Uterus (tissue), 4 donors: Measurements from ENCODE around the gene SCAMP5. TPM values are rescaled to one million over a fixed set of nuclear protein-coding genes. Genes with fewer than 3 reads are reported as not detected.

Source experiments
- DNase-seq, 2 donors: peaks; one replicate each; pipeline ENCODE4 v3.0.0-alpha.2; 2019 to 2020
- H3K27ac ChIP-seq, 2 donors: fragments of 200-600 bp; sonication (generic); 1 replicate in 1 of 2; 2 replicates in 1 of 2; pipeline ENCODE4 v1.5.1; 2016 to 2018
- H3K27me3 ChIP-seq, 2 donors: fragments of 200-600 bp; sonication (generic); one replicate each; pipeline ENCODE4 v1.5.1; 2018 to 2019; ENCODE audit warnings: control low read depth in 1 of 2
- H3K36me3 ChIP-seq, 2 donors: fragments of 200-600 bp; sonication (generic); one replicate each; pipeline ENCODE4 v1.5.1; 2019; ENCODE audit warnings: control low read depth in 1 of 2
- H3K4me1 ChIP-seq, 2 donors: fragments of 200-600 bp; sonication (generic); one replicate each; pipeline ENCODE4 v1.5.1; 2018 to 2019; ENCODE audit warnings: control low read depth in 1 of 2
- H3K4me3 ChIP-seq, 2 donors: fragments of 200-600 bp; sonication (generic); 1 replicate in 1 of 2; 2 replicates in 1 of 2; pipeline ENCODE4 v1.5.1; 2018 to 2019; ENCODE audit warnings: mild to moderate bottlenecking in 1 of 2
- H3K9me3 ChIP-seq, 2 donors: fragments of 200-600 bp; sonication (generic); one replicate each; pipeline ENCODE4 v1.5.1; 2019; ENCODE audit warnings: control low read depth in 1 of 2
- POLR2A ChIP-seq, 2 donors: fragments of 450-650 bp; IDR thresholded peaks; one replicate each; pipeline ENCODE4 v1.6.1; 2016; ENCODE audit warnings: antibody characterized with exemption in 2 of 2, mild to moderate bottlenecking in 1 of 2, moderate library complexity in 1 of 2
- intact Hi-C: fragments of 100-400 bp; cut with DNase I; formaldehyde crosslinking; loops from one replicate; pipeline ENCODE4 v1.15.1; 2023; ENCODE audit warnings: low total_unique reads
- total RNA-seq, 4 donors: library from RNA; depleted of rRNA in 3 of 4; stranded (reverse); fragments of >200 nt in 3 of 4; gene quantifications; one replicate each; pipeline versions ENCODE4 v1.1.0 to v1.2.4, GENCODE V29; 2014 to 2023
- TF ChIP-seq, protein P1 (sequence below), 4 experiments: fragments of 200-600 bp in 2 of 4; fragments of 450-650 bp in 2 of 4; sonication (generic) in 2 of 4; IDR thresholded peaks; one replicate each; pipeline ENCODE4 v1.5.1; 2016 to 2019; ENCODE audit warnings: antibody characterized with exemption in 4 of 4, mild to moderate bottlenecking in 2 of 4, moderate library complexity in 1 of 4
- donor health status: DM: yes; HTN: yes; CAD: no.

The SCAMP5 gene
- total RNA-seq, 4 donors from 2014 or later = 0.29 to 6.6 (median 1.9) TPM

DNA sequence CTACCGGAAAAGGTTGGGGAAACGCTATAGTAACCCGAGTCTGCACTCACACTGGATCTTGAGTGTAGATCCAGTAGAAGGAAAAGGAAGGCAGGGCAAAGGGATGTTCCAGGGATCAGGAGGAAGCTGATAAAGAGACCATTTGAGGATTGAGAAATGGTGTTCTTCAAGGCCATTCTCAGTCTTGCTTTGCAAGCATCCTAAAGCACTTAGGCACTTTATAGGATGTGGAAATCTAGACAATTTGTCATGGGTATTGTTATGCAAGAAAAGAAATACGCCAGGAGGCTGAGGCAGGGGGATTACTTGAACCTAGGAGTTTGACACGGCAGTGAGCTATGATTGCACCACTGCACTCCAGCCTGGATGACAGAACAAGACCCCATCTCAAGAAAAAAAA, 13.2 kb upstream of the SCAMP5 start:
- no peak for DNase-seq
- intact Hi-C loops = no loop called here
- Histone ChIP-seq H3K27ac (no peak overlapping the region), H3K4me1 (no peaks in the 10 kb centered on the region), H3K36me3 (no peaks in the 10 kb centered on the region), H3K4me3 (no peak overlapping the region), H3K27me3 (no peaks in the 10 kb centered on the region), H3K9me3 (no peaks in the 10 kb centered on the region)
- TF ChIP-seq POLR2A (IDR thresholded peaks at IDR 0.05) = no peak
- TF ChIP-seq, protein P1, sequence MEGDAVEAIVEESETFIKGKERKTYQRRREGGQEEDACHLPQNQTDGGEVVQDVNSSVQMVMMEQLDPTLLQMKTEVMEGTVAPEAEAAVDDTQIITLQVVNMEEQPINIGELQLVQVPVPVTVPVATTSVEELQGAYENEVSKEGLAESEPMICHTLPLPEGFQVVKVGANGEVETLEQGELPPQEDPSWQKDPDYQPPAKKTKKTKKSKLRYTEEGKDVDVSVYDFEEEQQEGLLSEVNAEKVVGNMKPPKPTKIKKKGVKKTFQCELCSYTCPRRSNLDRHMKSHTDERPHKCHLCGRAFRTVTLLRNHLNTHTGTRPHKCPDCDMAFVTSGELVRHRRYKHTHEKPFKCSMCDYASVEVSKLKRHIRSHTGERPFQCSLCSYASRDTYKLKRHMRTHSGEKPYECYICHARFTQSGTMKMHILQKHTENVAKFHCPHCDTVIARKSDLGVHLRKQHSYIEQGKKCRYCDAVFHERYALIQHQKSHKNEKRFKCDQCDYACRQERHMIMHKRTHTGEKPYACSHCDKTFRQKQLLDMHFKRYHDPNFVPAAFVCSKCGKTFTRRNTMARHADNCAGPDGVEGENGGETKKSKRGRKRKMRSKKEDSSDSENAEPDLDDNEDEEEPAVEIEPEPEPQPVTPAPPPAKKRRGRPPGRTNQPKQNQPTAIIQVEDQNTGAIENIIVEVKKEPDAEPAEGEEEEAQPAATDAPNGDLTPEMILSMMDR (IDR thresholded peaks at IDR 0.05) = no peak

DNA sequence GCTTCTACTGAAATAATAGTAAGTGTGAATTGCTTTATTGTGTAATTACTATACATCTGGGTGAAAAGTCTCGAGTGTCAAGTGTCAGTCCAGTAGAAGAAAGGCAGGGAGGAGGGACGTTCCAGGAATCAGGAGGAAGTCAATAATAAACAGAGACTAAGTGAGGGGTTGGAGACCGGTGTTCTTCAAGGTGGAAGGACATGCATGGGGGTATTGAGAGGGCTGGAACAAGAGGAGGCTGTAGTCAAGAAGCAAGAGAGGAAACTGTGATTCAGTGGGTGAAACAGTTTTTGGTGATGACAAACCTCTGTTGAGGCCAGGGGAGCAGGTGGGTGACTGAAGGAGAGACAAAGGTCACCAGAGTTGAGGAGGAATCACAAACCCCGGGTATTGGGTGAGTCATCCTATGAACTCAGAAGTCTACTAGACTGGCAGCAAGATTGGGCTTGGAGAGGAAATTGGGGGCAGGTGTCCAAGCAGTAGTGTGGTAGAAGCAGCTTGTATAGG, 11.6 kb upstream of the SCAMP5 start:
- Histone ChIP-seq H3K36me3 (no peaks in the 10 kb centered on the region), H3K9me3 (no peaks in the 10 kb centered on the region), H3K27ac (no peak overlapping the region), H3K27me3 (no peaks in the 10 kb centered on the region), H3K4me1 (no peaks in the 10 kb centered on the region), H3K4me3 (no peak overlapping the region)
- no peak for DNase-seq
- intact Hi-C loops = no loop called here
- TF ChIP-seq POLR2A (IDR thresholded peaks at IDR 0.05) = no peak
- TF ChIP-seq, protein P1 (IDR thresholded peaks at IDR 0.05) = no peak

DNA sequence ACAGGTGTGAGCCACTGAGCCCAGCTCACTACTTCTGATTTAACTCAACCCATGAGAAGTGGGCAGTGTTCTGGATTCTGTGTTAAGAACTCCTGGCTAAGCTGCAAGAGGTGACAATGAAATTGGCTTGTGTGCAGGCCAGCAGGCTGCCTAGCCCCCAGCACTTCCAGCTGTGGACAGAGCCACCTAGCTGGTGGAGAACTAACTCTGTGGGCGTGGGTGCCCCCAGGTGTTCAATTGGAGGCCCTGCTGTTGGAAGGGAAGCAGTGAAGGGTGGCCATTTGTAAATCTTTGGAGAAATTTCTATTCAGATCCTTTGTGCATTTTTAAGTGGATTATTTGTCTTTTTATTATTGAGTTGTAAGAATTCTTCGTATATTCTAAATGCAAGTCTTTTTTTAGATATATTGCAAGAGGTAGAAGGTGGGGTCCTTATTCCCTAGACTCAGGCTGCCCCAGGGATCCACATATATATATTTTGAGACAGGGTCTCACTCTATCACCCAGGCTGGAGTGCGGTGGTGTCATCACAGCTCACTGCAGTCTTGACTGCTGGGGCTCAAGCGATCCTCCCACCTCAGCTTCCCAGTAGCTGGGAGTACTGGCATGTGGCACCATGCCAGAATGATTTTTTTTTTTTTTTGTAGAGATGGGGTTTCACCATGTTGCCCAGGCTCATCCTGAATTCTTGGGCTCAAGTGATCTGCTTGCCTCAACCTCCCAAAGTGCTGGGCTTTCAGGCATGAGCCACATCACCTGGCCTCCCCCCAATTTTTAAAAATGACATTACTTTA, 7.2 kb upstream of the SCAMP5 start:
- Histone ChIP-seq H3K27ac (no peak overlapping the region), H3K36me3 (no peaks in the 10 kb centered on the region), H3K4me1 (no peaks in the 10 kb centered on the region), H3K4me3 (no peak overlapping the region), H3K9me3 (no peaks in the 10 kb centered on the region), H3K27me3 (no peaks in the 10 kb centered on the region)
- intact Hi-C loops = no loop called here
- TF ChIP-seq, protein P1 (IDR thresholded peaks at IDR 0.05) = no peak
- TF ChIP-seq POLR2A (IDR thresholded peaks at IDR 0.05) = no peak
- DNase-seq = no peak

DNA sequence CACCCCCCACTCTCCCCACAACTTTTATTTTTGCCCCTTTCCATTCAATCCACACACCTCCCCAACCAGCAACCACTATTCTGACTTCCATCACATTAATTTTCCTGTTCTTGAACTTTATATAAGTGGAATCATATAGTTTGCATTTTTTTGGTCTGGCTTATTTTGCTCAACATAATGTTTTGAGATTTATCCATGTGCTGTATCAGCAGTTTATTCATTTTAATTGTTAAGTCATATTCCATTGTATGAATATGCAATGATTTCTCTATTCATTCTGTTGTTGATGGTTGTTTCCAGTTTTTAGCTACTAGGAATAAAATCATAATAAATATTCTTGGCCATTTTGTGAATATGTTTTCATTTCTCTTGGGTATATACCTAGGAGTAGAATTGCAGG, 5.8 kb upstream of the SCAMP5 start:
- intact Hi-C loops = no loop called here
- H3K36me3 ChIP-seq = no peaks in the 10 kb centered on the region
- no peaks in the 10 kb centered on the region for H3K27me3 ChIP-seq
- no peak for TF ChIP-seq POLR2A (IDR thresholded peaks at IDR 0.05)
- TF ChIP-seq, protein P1 (IDR thresholded peaks at IDR 0.05) = no peak
- no peak overlapping the region for H3K27ac ChIP-seq
- no peak for DNase-seq
- no peaks in the 10 kb centered on the region for H3K4me1 ChIP-seq
- H3K9me3 ChIP-seq = no peaks in the 10 kb centered on the region
- H3K4me3 ChIP-seq = no peak overlapping the region

DNA sequence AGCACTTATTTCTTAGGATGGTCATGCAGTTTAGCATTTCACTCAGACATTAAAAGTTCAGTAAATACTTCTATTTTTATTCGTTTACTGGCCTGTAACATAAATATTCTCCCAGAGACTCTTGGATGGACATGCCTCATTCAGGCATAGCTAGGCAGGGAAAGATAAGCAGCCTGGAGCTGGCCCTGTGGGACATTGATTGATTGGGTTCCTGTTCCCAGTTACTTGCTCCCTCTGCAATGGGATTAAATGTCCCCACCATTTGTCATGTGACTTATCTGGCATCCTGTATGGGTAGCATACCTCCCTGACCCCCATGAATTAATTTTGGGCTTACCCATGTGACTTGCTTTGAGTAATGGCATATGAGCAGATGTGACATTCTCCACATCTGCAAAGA, 2.7 kb upstream of the SCAMP5 start:
- intact Hi-C loops = no loop called here
- H3K9me3 ChIP-seq = no peaks in the 10 kb centered on the region

More for the DNA sequence above, 2.7 kb upstream of the SCAMP5 start:
- no peak for TF ChIP-seq POLR2A (IDR thresholded peaks at IDR 0.05)
- TF ChIP-seq, protein P1 (IDR thresholded peaks at IDR 0.05) = no peak
- Histone ChIP-seq H3K4me1 (peaks cover 0 to 7% of the 10 kb centered on the region in 2 donors), H3K36me3 (no peaks in the 10 kb centered on the region), H3K27me3 (no peaks in the 10 kb centered on the region), H3K4me3 (no peak overlapping the region), H3K27ac (no peak overlapping the region)
- no peak for DNase-seq
